ENCODE measurements around the gene VSTM1. TPM values are rescaled to one million over a fixed set of nuclear protein-coding genes. Genes with fewer than 3 reads are reported as not detected.

The VSTM1 gene
- total and polyA plus RNA-seq, 2 of the 4 experiments (the other 2 are of a cell fraction) = not detected

- H2BK20ac ChIP-seq (ENCODE audit: low read depth, low read length) = no peak overlapping the region
- no peak overlapping the region for H4K91ac ChIP-seq (ENCODE audit: insufficient read depth, low read depth, low read length)
- no peak overlapping the region for H2AK5ac ChIP-seq (ENCODE audit: low read depth, low read length)
- H3K9me3 ChIP-seq (ENCODE audit: control insufficient read depth, insufficient read depth, low read length) = peaks cover 2% of the 10 kb centered on the region; the same call in 1 of the 2 replicates
- H3K79me1 ChIP-seq (ENCODE audit: low read depth in 1 of 2, low read length in 2 of 2) = no peaks in the 10 kb centered on the region
- no peaks in the 10 kb centered on the region for H4K20me1 ChIP-seq (ENCODE audit: insufficient read depth, low read length)
- no peak overlapping the region for H3K14ac ChIP-seq (replicated peaks; ENCODE audit: low read depth, low read length)
- no peak overlapping the region for H2BK5ac ChIP-seq (ENCODE audit: low read depth, low read length, poor library complexity, severe bottlenecking)
- no CpG with 5 or more reads among the region's 9 CpGs for WGBS, 2 experiments (ENCODE audit: extremely low coverage in 2 of 2, insufficient read length in 1 of 2)
- H3K23ac ChIP-seq (ENCODE audit: low read depth, low read length) = no peak overlapping the region
- no peak for ATAC-seq (ENCODE audit: low read depth)
- H2BK15ac ChIP-seq (ENCODE audit: low read depth, low read length) = no peak overlapping the region
- H3K27me3 ChIP-seq (ENCODE audit: control insufficient read depth, insufficient read depth, low read length) = no peaks in the 10 kb centered on the region
- ChIA-PET CTCF (interaction anchor here (0.9 kb wide), 1 partner anchor 16 kb away, joined by 4 read pairs; no protein-coding TSS in a partner anchor), POLR2A (ENCODE audit: unreplicated experiment) (no interaction called here)
- H2AK9ac ChIP-seq (replicated peaks; ENCODE audit: low read depth, low read length, poor library complexity) = no peak overlapping the region
- intact Hi-C loops (cut with micrococcal nuclease) = no loop called here
- no peaks in the 10 kb centered on the region for H3K36me3 ChIP-seq (ENCODE audit: control insufficient read depth, insufficient read depth, low read length)
- H3K9me1 ChIP-seq (ENCODE audit: insufficient read depth, low read length) = no peaks in the 10 kb centered on the region
- H4K8ac ChIP-seq (ENCODE audit: low read depth in 2 of 2, low read length in 2 of 2) = no peak overlapping the region
- in situ Hi-C loops (cut with MboI; ENCODE audit: low sequenced_read_pairs) = no loop called here
- no peaks in the 10 kb centered on the region for H3K4me1 ChIP-seq (ENCODE audit: control insufficient read depth, insufficient read depth, low read length)
- no peak overlapping the region for H2BK120ac ChIP-seq (ENCODE audit: low read depth, low read length)
- dilution Hi-C loops (cut with HindIII; ENCODE audit: low sequenced_read_pairs, unreplicated experiment) = no loop called here
- H3K4me2 ChIP-seq (ENCODE audit: low read depth, low read length) = no peak overlapping the region
- H3K4me3 ChIP-seq (ENCODE audit: insufficient read depth, low read depth, low read length) = no peak overlapping the region
- H3K56ac ChIP-seq (ENCODE audit: extremely low read depth, insufficient read depth, low read length) = no peak overlapping the region
- H3K4ac ChIP-seq (ENCODE audit: low read depth, low read length) = no peak overlapping the region
- no peak for DNase-seq
- H2AFZ ChIP-seq (replicated peaks; ENCODE audit: low read length, poor library complexity) = no peak overlapping the region
- H4K5ac ChIP-seq (ENCODE audit: low read depth, low read length) = no peak overlapping the region
- no TSS peak for BruUV-seq (replicated peaks)
- H3K18ac ChIP-seq (ENCODE audit: low read depth, low read length) = no peak overlapping the region
- H3K27ac ChIP-seq (ENCODE audit: insufficient read depth, low read length) = no peak overlapping the region
- H3K9ac ChIP-seq (ENCODE audit: low read depth, low read length) = no peak overlapping the region
- TF ChIP-seq CTCF (conservative IDR thresholded peaks at IDR 0.05; ENCODE audit: low read depth, low read length) (no peak), ELK1 (IDR thresholded peaks at IDR 0.05; ENCODE audit: borderline replicate concordance, low read depth, low read length) (no peak), CEBPB (IDR thresholded peaks at IDR 0.05; ENCODE audit: low read depth, low read length) (no peak), SMC3 (IDR thresholded peaks at IDR 0.05; ENCODE audit: low read depth, low read length) (no peak), USF2 (IDR thresholded peaks at IDR 0.05; ENCODE audit: low read depth, low read length) (no peak), MAZ (IDR thresholded peaks at IDR 0.05; ENCODE audit: borderline replicate concordance, low read depth, low read length) (no peak), RCOR1 (IDR thresholded peaks at IDR 0.05; ENCODE audit: insufficient replicate concordance, low read length) (no peak), NFE2L2 (IDR thresholded peaks at IDR 0.05; ENCODE audit: low read depth, low read length) (no peak), FOS (IDR thresholded peaks at IDR 0.05; ENCODE audit: low read depth, low read length) (no peak), POLR2A (IDR thresholded peaks at IDR 0.05; ENCODE audit: low read depth, low read length) (no peak), MAFK (IDR thresholded peaks at IDR 0.05; ENCODE audit: low read depth, low read length) (no peak), MXI1 (IDR thresholded peaks at IDR 0.05; ENCODE audit: borderline replicate concordance, low read depth, low read length) (no peak), BHLHE40 (IDR thresholded peaks at IDR 0.05; ENCODE audit: low read depth, low read length) (no peak), RFX5 (IDR thresholded peaks at IDR 0.05; ENCODE audit: low read depth, low read length) (no peak), CHD1 (IDR thresholded peaks at IDR 0.05; ENCODE audit: low read depth, low read length) (no peak), RAD21 (IDR thresholded peaks at IDR 0.05; ENCODE audit: low read length) (no peak)
Observed at GRCh38 chr19:54074851-54075250, 11.2 kb upstream of the VSTM1 start.
